Activated CD4-positive, alpha-beta T cell treated with anti-CD3 and anti-CD28 coated beads, Interleukin-2, amount 10 ng/mL, durations not matched to agents 7 days and 5 days (primary cell): ENCODE data around the gene ENO3. TPM values are rescaled to one million over a fixed set of nuclear protein-coding genes. Genes with fewer than 3 reads are reported as not detected.

Source experiments
- CTCF ChIA-PET: fragments of 350-600 bp; sonication (Branson Sonifier 250); formaldehyde crosslinking; loops from one replicate; lab custom pipeline; 2021; ENCODE audit warnings: antibody characterized with exemption; lab: Charles Lee
- POLR2A ChIA-PET: fragments of 350-600 bp; sonication (Branson Sonifier 250); formaldehyde crosslinking; loops from one replicate; lab custom pipeline; 2021; ENCODE audit warnings: antibody characterized with exemption; lab: Charles Lee
- DNase-seq: peaks from one replicate; pipeline ENCODE4 v3.0.0-alpha.2; 2020
- H3K27ac Mint-ChIP-seq: one replicate; pipeline ENCODE4 v1.8.0; 2021; ENCODE audit warnings: mild to moderate bottlenecking, moderate library complexity, mixed read lengths
- H3K27me3 Mint-ChIP-seq: one replicate; pipeline ENCODE4 v1.8.0; 2021; ENCODE audit warnings: mixed read lengths
- H3K36me3 Mint-ChIP-seq: one replicate; pipeline ENCODE4 v1.8.0; 2021; ENCODE audit warnings: low read depth, mixed read lengths
- H3K4me1 Mint-ChIP-seq: one replicate; pipeline ENCODE4 v1.8.0; 2021; ENCODE audit warnings: mixed read lengths
- H3K4me3 Mint-ChIP-seq: one replicate; pipeline ENCODE4 v1.8.0; 2021; ENCODE audit warnings: mild to moderate bottlenecking, moderate library complexity, mixed read lengths
- H3K9me3 Mint-ChIP-seq: one replicate; pipeline ENCODE4 v1.8.0; 2021; ENCODE audit warnings: mixed read lengths
- microRNA-seq: library from miRNA; unstranded; fragments of <30 nt; microRNA quantifications from one replicate; pipeline ENCODE4 v1.2.0, GENCODE V29; 2021; ENCODE audit warnings: borderline microRNAs expressed, borderline replicate concordance
- total RNA-seq, 2 experiments: library from RNA; stranded (reverse); gene quantifications; one replicate each; pipeline ENCODE4 v1.2.3, GENCODE V29; 2021

Gene ENO3
- total RNA-seq, 2 experiments from 2014 or later = 44.9 to 54.8 TPM

DNA sequence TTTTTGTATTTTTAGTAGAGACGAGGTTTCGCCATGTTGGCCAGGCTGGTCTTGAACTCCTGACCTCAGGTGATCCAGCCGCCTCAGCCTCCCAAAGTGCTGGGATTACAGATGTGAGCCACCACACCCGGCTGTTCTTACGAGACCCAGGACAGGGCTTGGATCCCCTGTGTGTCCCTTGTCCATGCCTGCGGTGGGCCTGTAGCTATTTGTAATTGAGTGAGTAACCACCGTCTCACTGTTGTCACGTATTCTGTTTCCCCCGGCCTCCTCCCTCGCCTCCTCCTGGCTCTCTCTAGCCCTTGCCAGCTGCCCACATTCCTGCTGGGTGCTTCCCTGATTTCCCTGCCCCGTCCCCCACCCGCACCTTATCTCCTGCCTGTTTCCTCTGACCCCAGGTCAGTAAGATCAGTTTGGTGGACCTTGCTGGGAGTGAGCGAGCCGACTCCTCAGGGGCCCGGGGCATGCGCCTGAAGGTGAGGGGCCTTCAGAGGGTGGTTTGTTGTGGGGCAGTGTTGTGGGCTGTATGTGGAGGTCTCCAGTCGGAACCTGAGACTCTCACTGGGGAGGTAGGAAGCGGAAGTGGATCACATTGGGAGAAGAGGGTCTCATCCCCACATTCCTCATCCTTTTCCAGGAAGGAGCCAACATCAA lies 52.4 kb downstream of the ENO3 start:
- peaks cover 65% of the 10 kb centered on the region for H3K36me3 Mint-ChIP-seq
- H3K4me3 Mint-ChIP-seq = no peak overlapping the region
- DNase-seq = no peak
- no peaks in the 10 kb centered on the region for H3K27me3 Mint-ChIP-seq
- ChIA-PET CTCF (interaction anchor here (0.7 to 1.4 kb wide), 2 partner anchors 13 to 17 kb away, joined by 3 to 4 read pairs; no protein-coding TSS in a partner anchor), POLR2A (no interaction called here)
- H3K9me3 Mint-ChIP-seq = no peaks in the 10 kb centered on the region
- peaks cover 14% of the 10 kb centered on the region for H3K4me1 Mint-ChIP-seq
- H3K27ac Mint-ChIP-seq = no peak overlapping the region

Small RNA genes lying within 50 kb of the gene (microRNA-seq; reads per million reads assigned to microRNA genes)
- gene MIR6864 = 0.63 reads per million
- gene MIR6865 = 0.63 reads per million

Other genes with a start within 250 kb of the ENO3 start
- 10 to 100 TPM; 61.6 to 73.2 TPM for gene PELP1, start 247.0 kb upstream of the ENO3 start, total RNA-seq
- 100 to 1,000 TPM; 323 to 336 TPM for gene ARRB2, start 240.5 kb upstream of the ENO3 start, total RNA-seq
- 10 to 100 TPM; 19.6 to 23.6 TPM for gene MED11, start 219.7 kb upstream of the ENO3 start, total RNA-seq
- under 1 TPM in 1 of 2 experiments, not detected in 1; 0.07 TPM for gene ZMYND15, start 211.3 kb upstream of the ENO3 start, total RNA-seq
- 1 to 10 TPM in 1 of 2 experiments, under 1 TPM in 1; 0.94 to 1.6 TPM for gene CXCL16, start 211.2 kb upstream of the ENO3 start, total RNA-seq
- not detected for gene TM4SF5, start 179.2 kb upstream of the ENO3 start, total RNA-seq
- gene VMO1, start 164.8 kb upstream of the ENO3 start, total RNA-seq = under 1 TPM in 1 of 2 experiments, not detected in 1; 0.32 TPM
- gene GLTPD2, start 162.2 kb upstream of the ENO3 start, total RNA-seq = not detected
- gene PSMB6, start 155.0 kb upstream of the ENO3 start, total RNA-seq = 100 to 1,000 TPM in 1 of 2 experiments, 10 to 100 TPM in 1; 95.3 to 115 TPM
- 10 to 100 TPM; 16.6 to 17.3 TPM for gene PLD2, start 144.0 kb upstream of the ENO3 start, total RNA-seq
- gene MINK1, start 117.8 kb upstream of the ENO3 start, total RNA-seq = 100 to 1,000 TPM; 112 to 133 TPM
- gene C17orf107, start 51.6 kb upstream of the ENO3 start, total RNA-seq = under 1 TPM; 0.77 to 0.92 TPM
- gene CHRNE, start 48.0 kb upstream of the ENO3 start, total RNA-seq = under 1 TPM; 0.25 to 0.42 TPM
- not detected for gene GP1BA, start 18.8 kb upstream of the ENO3 start, total RNA-seq
- gene SLC25A11, start 11.1 kb upstream of the ENO3 start, total RNA-seq = 10 to 100 TPM; 73.0 to 75.3 TPM
- 100 to 1,000 TPM; 254 to 273 TPM for gene RNF167, start 10.9 kb upstream of the ENO3 start, total RNA-seq
- gene PFN1, start 2.6 kb upstream of the ENO3 start, total RNA-seq = 1,000 to 10,000 TPM; 2,428 to 2,438 TPM
- gene SPAG7, start 16.7 kb downstream of the ENO3 start, total RNA-seq = 10 to 100 TPM; 47.7 to 53.6 TPM
- 10 to 100 TPM; 58.2 to 62.7 TPM for gene CAMTA2, start 36.6 kb downstream of the ENO3 start, total RNA-seq
- under 1 TPM; 0.35 to 0.50 TPM for gene INCA1, start 46.4 kb downstream of the ENO3 start, total RNA-seq
- 10 to 100 TPM; 36.6 to 48.8 TPM for gene KIF1C, start 46.8 kb downstream of the ENO3 start, total RNA-seq
- under 1 TPM; 0.48 to 0.82 TPM for gene SLC52A1, start 84.3 kb downstream of the ENO3 start, total RNA-seq
- 1 to 10 TPM; 6.5 to 7.5 TPM for gene ZFP3, start 127.3 kb downstream of the ENO3 start, total RNA-seq
- gene ZNF232, start 160.8 kb downstream of the ENO3 start, total RNA-seq = 10 to 100 TPM in 1 of 2 experiments, 1 to 10 TPM in 1; 9.3 to 12.0 TPM
- gene USP6, start 164.9 kb downstream of the ENO3 start, total RNA-seq = under 1 TPM; 0.05 to 0.06 TPM
- gene ZNF594, start 240.7 kb downstream of the ENO3 start, total RNA-seq = 10 to 100 TPM; 11.3 to 11.6 TPM